Activated CD8-positive, alpha-beta T cell treated with anti-CD3 and anti-CD28 coated beads for 36 hours (primary cell): Measurements from ENCODE around the gene ZNF407. TPM values are rescaled to one million over a fixed set of nuclear protein-coding genes. Genes with fewer than 3 reads are reported as not detected.

Experiments used
- ATAC-seq: fragments of 200-7000 bp; cut with Tn5 transposase; one replicate; pipeline ENCODE4 v1.10.0; 2021; ENCODE audit warnings: mild to moderate bottlenecking, moderate library complexity
- CTCF ChIA-PET: fragments of 350-600 bp; sonication (Branson Sonifier 250); formaldehyde crosslinking; loops from one replicate; lab custom pipeline; 2021; ENCODE audit warnings: antibody characterized with exemption; lab: Charles Lee
- POLR2A ChIA-PET: fragments of 350-600 bp; sonication (Branson Sonifier 250); formaldehyde crosslinking; loops from one replicate; lab custom pipeline; 2021; ENCODE audit warnings: antibody characterized with exemption; lab: Charles Lee
- DNase-seq: peaks from one replicate; pipeline ENCODE4 v3.0.0-alpha.2; 2020
- H3K27ac Mint-ChIP-seq: one replicate; pipeline ENCODE4 v1.8.0; 2021; ENCODE audit warnings: mild to moderate bottlenecking, mixed read lengths
- H3K27me3 Mint-ChIP-seq: one replicate; pipeline ENCODE4 v1.8.0; 2021; ENCODE audit warnings: mixed read lengths
- H3K36me3 Mint-ChIP-seq: one replicate; pipeline ENCODE4 v1.8.0; 2021; ENCODE audit warnings: low read depth, mixed read lengths
- H3K4me1 Mint-ChIP-seq: one replicate; pipeline ENCODE4 v1.8.0; 2021; ENCODE audit warnings: low read depth, mixed read lengths
- H3K4me3 Mint-ChIP-seq: one replicate; pipeline ENCODE4 v1.8.0; 2021; ENCODE audit warnings: mild to moderate bottlenecking, moderate library complexity, mixed read lengths
- H3K9me3 Mint-ChIP-seq: one replicate; pipeline ENCODE4 v1.8.0; 2021; ENCODE audit warnings: mixed read lengths
- CTCF ChIP-seq: fragments of 200-600 bp; IDR thresholded peaks from one replicate; pipeline ENCODE4 v1.8.0; 2022; ENCODE audit warnings: antibody characterized with exemption, mild to moderate bottlenecking
- intact Hi-C: fragments of 100-400 bp; cut with micrococcal nuclease; formaldehyde crosslinking; loops from one replicate; pipeline ENCODE4 v1.10.0; 2022
- total RNA-seq, 2 experiments: library from RNA; stranded (reverse); gene quantifications; one replicate each; pipeline ENCODE4 v1.2.3, GENCODE V29; 2021

The ZNF407 gene
- total RNA-seq, 2 experiments from 2014 or later = 9.9 to 10.8 TPM

GRCh38 chr18:75063196-75063595 lies 465.5 kb downstream of the ZNF407 start:
- ATAC-seq (no peak), DNase-seq (no peak)
- no peak overlapping the region for H3K27ac Mint-ChIP-seq
- H3K4me1 Mint-ChIP-seq = no peaks in the 10 kb centered on the region
- intact Hi-C loops = no loop called here
- CTCF ChIA-PET = no interaction called here
- H3K9me3 Mint-ChIP-seq = no peaks in the 10 kb centered on the region
- H3K27me3 Mint-ChIP-seq = no peaks in the 10 kb centered on the region
- H3K4me3 Mint-ChIP-seq = no peak overlapping the region
- POLR2A ChIA-PET = no interaction called here
- H3K36me3 Mint-ChIP-seq = peaks cover 18% of the 10 kb centered on the region
- no peak for TF ChIP-seq CTCF

GRCh38 chr18:75063615-75064512 lies 466.2 kb downstream of the ZNF407 start:
- no peak overlapping the region for H3K27ac Mint-ChIP-seq
- no peaks in the 10 kb centered on the region for H3K9me3 Mint-ChIP-seq
- H3K27me3 Mint-ChIP-seq = no peaks in the 10 kb centered on the region
- no peaks in the 10 kb centered on the region for H3K4me1 Mint-ChIP-seq
- intact Hi-C loops = no loop called here
- no peak for ATAC-seq
- H3K36me3 Mint-ChIP-seq = peaks cover 18% of the 10 kb centered on the region
- H3K4me3 Mint-ChIP-seq = no peak overlapping the region
- ChIA-PET POLR2A (no interaction called here), CTCF (no interaction called here)
- DNase-seq = no peak
- no peak for TF ChIP-seq CTCF

GRCh38 chr18:75064513-75064905 lies 466.8 kb downstream of the ZNF407 start:
- Mint-ChIP-seq H3K4me3 (no peak overlapping the region), H3K36me3 (peaks cover 15% of the 10 kb centered on the region), H3K4me1 (peaks cover 3% of the 10 kb centered on the region), H3K27me3 (no peaks in the 10 kb centered on the region), H3K9me3 (no peaks in the 10 kb centered on the region), H3K27ac (no peak overlapping the region)
- no peak for ATAC-seq
- CTCF ChIA-PET = no interaction called here
- no peak for DNase-seq
- intact Hi-C loops = no loop called here
- POLR2A ChIA-PET = no interaction called here
- no peak for TF ChIP-seq CTCF

- ChIA-PET CTCF (no interaction called here), POLR2A (interaction anchor here (0.7 kb wide), 1 partner anchor 163 kb away, joined by 3 read pairs; no protein-coding TSS in a partner anchor)
- H3K4me3 Mint-ChIP-seq = no peak overlapping the region
- no peaks in the 10 kb centered on the region for H3K27me3 Mint-ChIP-seq
- ATAC-seq (no peak), DNase-seq (no peak)
- H3K9me3 Mint-ChIP-seq = no peaks in the 10 kb centered on the region
- H3K4me1 Mint-ChIP-seq = peaks cover 12% of the 10 kb centered on the region
- intact Hi-C loops = no loop called here
- TF ChIP-seq CTCF = no peak
- no peak overlapping the region for H3K27ac Mint-ChIP-seq
- H3K36me3 Mint-ChIP-seq = peaks cover 15% of the 10 kb centered on the region
These were observed 467.8 kb downstream of the ZNF407 start for GRCh38 chr18:75065251-75066000.
